ENCODE results near the gene SLC5A9. TPM values are rescaled to one million over a fixed set of nuclear protein-coding genes. Genes with fewer than 3 reads are reported as not detected.

Gene SLC5A9
- total and polyA plus RNA-seq, 2 of the 13 experiments (the other 11 are each of a cell fraction or from before 2014, with no cell fraction given), result 42.0 to 65.0 TPM

DNA sequence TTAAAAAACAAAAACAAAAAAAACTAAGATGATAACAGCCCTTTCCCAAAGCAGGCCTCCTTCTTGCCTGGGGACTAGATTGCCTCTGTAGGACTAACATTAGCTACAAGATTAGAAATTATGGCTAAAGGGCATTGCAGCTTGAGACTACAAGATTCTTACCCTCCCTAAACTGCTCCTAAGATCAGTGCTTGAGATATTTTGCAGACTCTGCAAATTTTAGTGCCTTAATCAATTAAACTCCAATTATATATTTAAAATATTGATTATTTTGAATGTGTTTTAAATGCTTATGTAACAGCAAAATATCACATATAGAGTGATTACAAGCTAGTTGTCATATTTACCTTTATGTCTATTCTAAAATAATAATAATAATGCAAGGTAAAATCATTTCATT, 47.4 kb upstream of the SLC5A9 start (continued):
- no peak for TF ChIP-seq KIAA2018 (CRISPR knock-in tag; IDR thresholded peaks at IDR 0.05; ENCODE audit: borderline replicate concordance)
- TF ChIP-seq, protein P1, sequence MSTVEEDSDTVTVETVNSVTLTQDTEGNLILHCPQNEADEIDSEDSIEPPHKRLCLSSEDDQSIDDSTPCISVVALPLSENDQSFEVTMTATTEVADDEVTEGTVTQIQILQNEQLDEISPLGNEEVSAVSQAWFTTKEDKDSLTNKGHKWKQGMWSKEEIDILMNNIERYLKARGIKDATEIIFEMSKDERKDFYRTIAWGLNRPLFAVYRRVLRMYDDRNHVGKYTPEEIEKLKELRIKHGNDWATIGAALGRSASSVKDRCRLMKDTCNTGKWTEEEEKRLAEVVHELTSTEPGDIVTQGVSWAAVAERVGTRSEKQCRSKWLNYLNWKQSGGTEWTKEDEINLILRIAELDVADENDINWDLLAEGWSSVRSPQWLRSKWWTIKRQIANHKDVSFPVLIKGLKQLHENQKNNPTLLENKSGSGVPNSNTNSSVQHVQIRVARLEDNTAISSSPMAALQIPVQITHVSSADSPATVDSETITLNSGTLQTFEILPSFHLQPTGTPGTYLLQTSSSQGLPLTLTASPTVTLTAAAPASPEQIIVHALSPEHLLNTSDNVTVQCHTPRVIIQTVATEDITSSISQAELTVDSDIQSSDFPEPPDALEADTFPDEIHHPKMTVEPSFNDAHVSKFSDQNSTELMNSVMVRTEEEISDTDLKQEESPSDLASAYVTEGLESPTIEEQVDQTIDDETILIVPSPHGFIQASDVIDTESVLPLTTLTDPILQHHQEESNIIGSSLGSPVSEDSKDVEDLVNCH (CRISPR knock-in tag; IDR thresholded peaks at IDR 0.05), result no peak
- TF ChIP-seq ZNF17 (CRISPR knock-in tag; IDR thresholded peaks at IDR 0.05), result no peak
- no peak for TF ChIP-seq YY1 (IDR thresholded peaks at IDR 0.05; ENCODE audit: insufficient read depth, insufficient replicate concordance, low read depth, low read length)
